GM13977 (cell line): ENCODE measurements around the gene CRAMP1.

Source experiments
- DNase-seq: peaks from one replicate; pipeline ENCODE4 v3.0.0; 2012; ENCODE audit warnings: low spot score
- CTCF ChIP-seq: IDR thresholded peaks from 2 replicates; pipeline ENCODE4 v1.5.1; 2012; ENCODE audit warnings: mild to moderate bottlenecking, control low read depth; ENCODE audit not compliant: insufficient read depth; ENCODE audit errors: extremely low read depth, missing control alignments
- in situ Hi-C: fragments of 300-500 bp; cut with MboI; formaldehyde crosslinking; loops from one replicate; pipeline ENCODE4 v1.12.0; 2022; ENCODE audit warnings: low sequenced_read_pairs, low pct_unique_long_range_greater_than_20kb, mixed read lengths, inconsistent platforms; ENCODE audit not compliant: unreplicated experiment

Gene CRAMP1

GRCh38 chr16:1571012-1571671 is 41.0 kb upstream of the CRAMP1 start:
- no peak for TF ChIP-seq CTCF
- DNase-seq = no peak
- in situ Hi-C loops = no loop called here

- in situ Hi-C loops = no loop called here
- TF ChIP-seq CTCF = no peak
- no peak for DNase-seq
Measured at GRCh38 chr16:1572673-1573072, 39.5 kb upstream of the CRAMP1 start.

GRCh38 chr16:1573301-1573700 is 38.9 kb upstream of the CRAMP1 start:
- no peak for DNase-seq
- no peak for TF ChIP-seq CTCF
- in situ Hi-C loops = no loop called here

GRCh38 chr16:1575578-1575977 is 36.6 kb upstream of the CRAMP1 start:
- TF ChIP-seq CTCF = no peak
- DNase-seq = no peak
- in situ Hi-C loops = no loop called here

GRCh38 chr16:1579214-1579613 is 32.9 kb upstream of the CRAMP1 start:
- no peak for DNase-seq
- in situ Hi-C loops = no loop called here

DNA sequence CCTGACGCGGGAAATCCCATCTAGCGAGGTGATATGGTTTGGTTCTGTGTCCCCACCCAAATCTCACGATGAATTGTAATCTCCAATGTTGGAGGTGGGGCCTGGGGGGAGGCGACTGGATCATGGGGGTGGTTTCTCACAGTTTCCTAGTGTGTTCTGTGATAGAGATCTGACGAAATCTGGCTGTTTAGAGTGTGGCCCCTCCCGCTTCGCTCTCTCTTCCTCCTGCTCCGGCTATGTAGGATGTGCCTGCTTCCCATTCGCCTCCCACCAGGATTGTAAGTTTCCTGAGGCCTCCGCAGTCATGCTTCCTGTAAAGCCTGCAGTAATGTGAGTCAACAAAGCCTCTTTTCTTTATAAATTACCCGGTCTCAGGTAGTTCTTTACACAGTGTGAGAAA is 31.9 kb upstream of the CRAMP1 start:
- in situ Hi-C loops = no loop called here
- no peak for TF ChIP-seq CTCF
- no peak for DNase-seq

More at GRCh38 chr16:1579214-1579613, 32.9 kb upstream of the CRAMP1 start:
- no peak for TF ChIP-seq CTCF
